Measurements from ENCODE around the gene CCDC85C. TPM values are rescaled to one million over a fixed set of nuclear protein-coding genes. Genes with fewer than 3 reads are reported as not detected.

The CCDC85C gene
- total and polyA plus RNA-seq, 2 of the 8 experiments (the other 6 are each of a cell fraction or from before 2014, with no cell fraction given) = 16.8 to 35.8 TPM

GRCh38 chr14:99564926-99565259, 39.1 kb downstream of the CCDC85C start:
- Histone ChIP-seq H3K18ac (ENCODE audit: extremely low read depth, low read length) (no peak overlapping the region), H2BK20ac (ENCODE audit: low read length) (0 out of 2 replicates have a peak overlapping the region, but pooled peaks have one; percentile 3), H3K4me1 (replicated peaks in 1 of 4; ENCODE audit: control insufficient read depth in 3 of 4, insufficient read depth in 4 of 4, low read length in 3 of 4) (peaks cover 6 to 67% (median 46%) of the 10 kb centered on the region in 4 experiments), H3K14ac (ENCODE audit: insufficient read length) (no peak overlapping the region), H3K9ac (replicated peaks in 1 of 4; ENCODE audit: extremely low read depth in 1 of 4, low read depth in 3 of 4, low read length in 3 of 4) (no peak overlapping the region), H3K4me2 (ENCODE audit: insufficient read depth in 1 of 2, low read depth in 2 of 2, low read length in 2 of 2) (no peak overlapping the region), H2BK12ac (ENCODE audit: low read depth, low read length) (0 out of 2 replicates have a peak overlapping the region, but pooled peaks have one; percentile 39), H2BK120ac (replicated peaks; ENCODE audit: low read depth, low read length) (no peak overlapping the region), H4K20me1 (replicated peaks in 1 of 2; ENCODE audit: control insufficient read depth in 1 of 2, insufficient read depth in 2 of 2, low read length in 2 of 2) (peaks cover 10 to 39% of the 10 kb centered on the region in 2 experiments), H3K4ac (replicated peaks; ENCODE audit: insufficient read length, low read depth, low read length) (peak overlapping the region; percentile 46), H4K8ac (ENCODE audit: extremely low read depth, insufficient read depth, low read length) (no peak overlapping the region; the same call in 1 of the 2 replicates), H4K91ac (replicated peaks; ENCODE audit: insufficient read length, low read length) (no peak overlapping the region), H3K23me2 (ENCODE audit: low read depth, low read length) (0 out of 2 replicates have a peak, but pooled peaks cover 2% of the 10 kb centered on the region), H3K27ac (ENCODE audit: low read depth, low read length) (no peak overlapping the region), H3K79me2 (ENCODE audit: control insufficient read depth in 1 of 2, insufficient read depth in 2 of 2, low read length in 2 of 2) (peaks cover 0 to 75% of the 10 kb centered on the region in 2 experiments; a peak in 3 of 4 replicates), H2BK15ac (ENCODE audit: low read length) (no peak overlapping the region), H3K27me3 (replicated peaks in 1 of 4; ENCODE audit: control insufficient read depth in 3 of 4, extremely low read depth in 1 of 4, insufficient read depth in 3 of 4, low read length in 3 of 4) (no peaks in the 10 kb centered on the region), H3K4me3 (ENCODE audit: extremely low read depth in 1 of 4, insufficient read depth in 2 of 4, low read depth in 3 of 4, low read length in 4 of 4) (no peak overlapping the region), H3K9me3 (ENCODE audit: insufficient read depth in 2 of 2, low read depth in 1 of 2, low read length in 1 of 2) (no peaks in the 10 kb centered on the region), H3K23ac (ENCODE audit: insufficient read length) (no peak overlapping the region), H3K79me1 (ENCODE audit: low read depth, low read length) (peaks cover 37% of the 10 kb centered on the region), H3K36me3 (ENCODE audit: control insufficient read depth in 2 of 4, insufficient read depth in 4 of 4, low read length in 3 of 4) (no peaks in the 10 kb centered on the region), H3K56ac (replicated peaks; ENCODE audit: insufficient read length, low read depth, low read length) (no peak overlapping the region), H2AFZ (ENCODE audit: low read length) (no peak overlapping the region), H4K5ac (ENCODE audit: insufficient read length, low read depth, low read length) (no peak overlapping the region), H2AK5ac (ENCODE audit: low read depth, low read length) (no peak overlapping the region; the same call in 1 of the 2 replicates), H2BK5ac (ENCODE audit: low read depth, low read length) (no peak overlapping the region)
- POLR2A ChIA-PET (ENCODE audit: partially characterized antibody) = interaction anchor here (0.8 to 1.3 kb wide), 4 partner anchors 15 to 43 kb away, joined by 3 to 4 read pairs (median 3); no protein-coding TSS in a partner anchor
- DNase-seq (ENCODE audit: low read depth in 1 of 2, low spot score in 2 of 2) (no peak), FAIRE-seq (no peak)
- CTCF ChIA-PET (ENCODE audit: partially characterized antibody) = interaction anchor here (0.5 to 2.7 kb wide), 17 partner anchors 10 to 115 kb away, joined by 3 to 18 read pairs (median 3); no protein-coding TSS in a partner anchor
- WGBS, 2 experiments (ENCODE audit: extremely low coverage in 1 of 2, insufficient coverage in 1 of 2, insufficient read length in 1 of 2, insufficient replicate concordance in 2 of 2, low coverage in 1 of 2, low lambda C conversion rate in 2 of 2, missing lambda C conversion rate in 1 of 2) = 83% methylated on average over 14 of the region's 14 CpGs; no CpG with 5 or more reads in 1 of the 2 experiments
- no peak for TF ChIP-seq EZH2 (IDR thresholded peaks at IDR 0.05; ENCODE audit: low read depth, low read length, severe bottlenecking)
- no peak for TF ChIP-seq SUZ12 (IDR thresholded peaks at IDR 0.05; ENCODE audit: low read length)
- TF ChIP-seq SIN3A (conservative IDR thresholded peaks at IDR 0.05 in 1 of 2, IDR thresholded peaks at IDR 0.05 in 1 of 2; ENCODE audit: low read depth in 1 of 2, low read length in 2 of 2) = no peak
- no peak for TF ChIP-seq RXRA (IDR thresholded peaks at IDR 0.05; ENCODE audit: insufficient read depth, low read depth, low read length)
- TF ChIP-seq BRCA1 (IDR thresholded peaks at IDR 0.05; ENCODE audit: low read depth, low read length) = no peak
- no peak for TF ChIP-seq CBX5 (IDR thresholded peaks at IDR 0.05; ENCODE audit: low read depth, low read length)
- no peak for TF ChIP-seq EGR1 (IDR thresholded peaks at IDR 0.05; ENCODE audit: borderline replicate concordance, low read depth, low read length)
- TF ChIP-seq ASH2L (IDR thresholded peaks at IDR 0.05; ENCODE audit: low read length) = no peak
- no peak for TF ChIP-seq SP2 (IDR thresholded peaks at IDR 0.05; ENCODE audit: low read length)
- no peak for TF ChIP-seq FOSL1 (IDR thresholded peaks at IDR 0.05; ENCODE audit: insufficient read depth, low read depth, low read length)
- no peak for TF ChIP-seq SAP30 (IDR thresholded peaks at IDR 0.05; ENCODE audit: insufficient read depth, insufficient replicate concordance, low read length)
- no peak for TF ChIP-seq SP1 (IDR thresholded peaks at IDR 0.05; ENCODE audit: low read depth, low read length)
- no peak for TF ChIP-seq GTF2F1 (IDR thresholded peaks at IDR 0.05; ENCODE audit: borderline replicate concordance, low read depth, low read length)
- TF ChIP-seq CHD1 (IDR thresholded peaks at IDR 0.05; ENCODE audit: low read depth, low read length) = no peak

Measured in H1 (cell line).